ENCODE data around the gene IL23R.

The IL23R gene

DNA sequence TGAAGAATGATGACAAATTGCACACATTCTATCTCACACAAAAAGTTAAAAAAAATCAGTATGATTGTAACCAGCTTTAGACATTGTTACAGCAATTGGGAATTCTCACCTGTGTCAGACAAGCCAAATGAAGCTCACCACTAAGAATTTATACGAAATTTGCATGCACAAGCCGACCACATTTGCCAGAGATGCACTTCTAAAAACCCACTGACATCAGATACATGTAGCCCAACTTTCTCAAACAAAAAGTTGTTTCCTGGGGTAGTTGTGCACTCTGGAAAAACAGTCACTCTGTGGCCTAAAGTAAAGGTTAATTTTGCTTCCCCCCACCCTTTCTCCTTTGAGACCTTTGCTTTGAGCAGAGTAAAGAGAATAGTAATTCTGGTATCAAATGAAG lies 73.5 kb downstream of the IL23R start:
- DNase-seq (ENCODE audit: low read depth), result no peak

DNA sequence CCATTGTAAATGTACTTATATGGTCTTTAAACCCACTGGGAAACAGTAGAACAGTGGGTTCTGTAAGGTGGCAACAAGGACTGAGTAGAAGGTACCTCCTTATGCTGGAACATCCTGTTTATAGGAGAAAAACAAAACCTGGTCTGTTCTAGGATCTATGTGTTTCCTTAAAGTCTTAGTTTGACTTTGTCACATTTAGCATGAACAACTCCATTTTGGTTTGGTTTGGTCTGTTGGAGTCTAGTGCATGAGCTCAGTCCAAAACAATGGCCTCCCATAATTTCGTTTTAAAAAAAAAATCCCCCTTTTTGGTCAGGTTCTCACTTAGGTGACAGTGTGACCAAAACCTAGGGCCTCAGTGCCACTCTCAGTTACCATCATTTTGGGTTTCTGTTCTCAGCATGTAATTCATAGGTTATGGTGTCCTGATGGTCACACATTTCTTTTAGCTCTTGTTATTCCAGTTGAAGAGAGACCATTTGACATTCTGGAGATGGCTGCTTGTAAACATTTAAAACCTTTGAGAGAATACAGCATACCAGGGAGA lies 75.0 kb downstream of the IL23R start:
- DNase-seq (ENCODE audit: low read depth), result no peak

- no peak for DNase-seq (ENCODE audit: low read depth)
Observed at GRCh38 chr1:67242016-67242415, 75.8 kb downstream of the IL23R start.

DNA sequence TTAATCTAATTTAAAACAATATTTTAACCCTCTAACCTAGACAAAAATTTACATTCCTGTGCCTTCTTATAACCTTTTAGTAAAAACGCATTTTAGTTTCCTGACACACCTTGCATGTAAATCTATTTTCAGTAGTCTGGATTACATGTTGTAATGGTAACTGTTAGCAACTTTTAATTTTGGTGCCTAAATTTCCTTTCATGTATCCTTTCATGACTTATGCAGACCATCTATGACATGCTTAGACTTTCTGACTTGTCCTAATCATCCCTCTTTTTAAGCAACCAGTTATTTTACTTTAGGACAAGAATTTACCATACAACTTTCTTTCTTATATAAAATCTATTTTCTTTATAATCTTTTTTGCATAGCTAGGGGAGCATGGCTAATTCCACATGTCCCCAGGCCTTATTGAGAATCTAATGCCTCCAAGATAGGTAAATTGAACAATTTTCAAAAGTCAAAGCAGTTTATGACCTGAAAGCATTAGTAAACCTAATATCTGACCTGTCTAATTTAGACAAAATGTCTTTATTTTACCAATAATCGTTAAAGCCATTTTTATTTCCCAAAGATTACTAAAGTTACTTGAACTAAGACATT lies 83.9 kb downstream of the IL23R start:
- no peak for DNase-seq (ENCODE audit: low read depth)

- no peak for DNase-seq (ENCODE audit: low read depth)
Observed at GRCh38 chr1:67256291-67257172, 90.3 kb downstream of the IL23R start.

- DNase-seq (ENCODE audit: low read depth), result no peak
Observed at GRCh38 chr1:67257173-67257535, 90.9 kb downstream of the IL23R start.

GRCh38 chr1:67261680-67262079 lies 95.4 kb downstream of the IL23R start:
- no peak for DNase-seq (ENCODE audit: low read depth)

DNA sequence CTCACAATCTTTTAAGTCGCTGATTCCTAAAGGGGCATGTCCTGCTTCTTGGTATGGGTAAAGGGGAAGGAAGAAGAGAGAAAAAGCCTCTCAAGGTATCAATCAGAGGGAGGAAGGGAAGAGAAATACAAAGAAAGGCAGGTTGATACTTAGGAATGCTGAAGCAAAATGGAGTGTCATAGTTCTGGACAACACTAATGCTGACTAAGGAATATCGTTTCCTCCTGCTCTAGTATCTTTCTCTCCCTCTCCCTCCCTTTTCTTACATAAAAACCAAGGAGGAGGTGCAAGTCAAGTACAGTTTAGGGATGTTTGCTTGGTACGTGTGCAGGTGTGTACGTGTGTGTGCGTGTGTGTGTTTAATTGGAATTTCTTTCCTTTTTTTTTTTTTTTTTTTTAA lies 96.5 kb downstream of the IL23R start:
- no peak for DNase-seq (ENCODE audit: low read depth)

DNA sequence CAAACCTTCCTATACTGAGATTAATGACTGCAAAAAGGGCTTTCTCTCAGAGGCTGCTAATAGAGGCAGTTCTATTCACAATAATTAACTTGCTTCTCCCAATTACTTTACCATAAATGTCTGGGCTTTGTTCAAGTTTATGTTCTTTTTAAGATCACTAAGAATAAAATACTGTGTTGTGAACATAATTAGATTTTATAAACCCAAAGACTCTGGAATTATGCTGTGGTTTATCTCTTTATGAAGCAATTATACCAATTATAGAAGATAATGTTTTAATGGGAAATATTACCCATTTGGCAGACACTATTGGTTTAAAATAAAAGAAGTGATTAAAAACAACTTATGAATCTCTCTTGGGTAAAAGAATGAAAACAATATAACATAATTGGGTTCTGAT lies 97.9 kb downstream of the IL23R start:
- DNase-seq (ENCODE audit: low read depth), result no peak

GRCh38 chr1:67264899-67265298 lies 98.6 kb downstream of the IL23R start:
- DNase-seq (ENCODE audit: low read depth), result no peak

DNA sequence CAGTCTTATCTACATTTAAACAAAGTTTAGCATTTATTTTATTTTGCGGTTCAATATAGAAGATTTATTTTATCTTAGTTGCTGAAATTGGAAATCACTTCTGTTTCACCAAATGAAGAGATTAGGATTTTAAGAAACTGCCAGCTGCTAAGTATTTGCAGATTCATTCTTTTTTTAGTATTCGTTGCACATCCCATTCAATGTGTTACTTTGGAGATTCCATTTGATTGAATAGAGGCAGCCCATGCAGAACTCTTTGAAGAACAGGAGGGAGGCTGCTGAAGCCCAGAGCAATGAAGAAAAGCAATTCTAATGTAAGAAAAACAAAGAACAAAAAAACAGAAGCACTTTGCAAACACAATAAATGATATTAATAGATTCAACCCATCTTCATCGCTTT lies 102.8 kb downstream of the IL23R start:
- DNase-seq (ENCODE audit: low read depth), result no peak

DNA sequence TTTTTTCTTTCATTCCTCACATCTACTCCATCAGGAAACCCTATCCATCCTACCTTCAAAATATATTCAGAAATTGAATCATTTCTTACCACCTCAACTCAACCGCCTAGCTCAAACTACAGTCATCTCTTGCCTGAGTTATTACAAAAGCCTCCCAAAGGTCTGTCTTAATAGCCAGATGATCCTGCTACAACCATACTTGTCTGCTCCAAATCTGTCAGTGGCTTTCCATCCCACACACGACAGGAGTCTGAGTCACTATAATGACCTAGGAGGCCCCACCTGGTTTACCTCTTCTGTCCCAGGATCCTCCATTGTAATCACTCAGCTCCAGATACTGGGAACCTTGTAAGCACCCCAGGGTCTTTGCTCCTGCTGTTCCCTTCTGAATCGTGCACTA lies 104.3 kb downstream of the IL23R start:
- DNase-seq (ENCODE audit: low read depth), result no peak

GRCh38 chr1:67273591-67273990 lies 107.3 kb downstream of the IL23R start:
- no peak for DNase-seq (ENCODE audit: low read depth)

- no peak for DNase-seq (ENCODE audit: low read depth)
Observed at GRCh38 chr1:67274623-67275325, 108.5 kb downstream of the IL23R start.

- DNase-seq (ENCODE audit: low read depth), result no peak
Observed at GRCh38 chr1:67280696-67281095, 114.4 kb downstream of the IL23R start.

DNA sequence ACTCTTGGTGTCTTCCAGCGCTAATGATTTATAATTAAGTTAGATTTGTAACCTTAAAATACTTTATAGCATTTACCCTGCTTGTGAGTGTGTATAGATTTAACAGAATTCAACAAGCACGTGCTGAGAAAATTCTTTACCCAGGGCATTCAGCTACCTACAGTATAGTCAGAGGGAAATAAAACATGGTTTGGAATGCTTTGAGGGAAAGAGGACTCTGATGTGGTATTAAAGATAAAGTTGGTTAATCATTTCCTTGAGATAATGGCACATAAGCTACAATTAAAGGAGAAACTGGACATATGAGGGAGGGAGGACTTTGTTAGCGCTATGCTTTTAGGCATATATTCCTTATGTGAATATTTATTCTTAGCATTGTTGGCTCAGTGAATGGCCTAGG lies 115.0 kb downstream of the IL23R start:
- DNase-seq (ENCODE audit: low read depth), result no peak

DNA sequence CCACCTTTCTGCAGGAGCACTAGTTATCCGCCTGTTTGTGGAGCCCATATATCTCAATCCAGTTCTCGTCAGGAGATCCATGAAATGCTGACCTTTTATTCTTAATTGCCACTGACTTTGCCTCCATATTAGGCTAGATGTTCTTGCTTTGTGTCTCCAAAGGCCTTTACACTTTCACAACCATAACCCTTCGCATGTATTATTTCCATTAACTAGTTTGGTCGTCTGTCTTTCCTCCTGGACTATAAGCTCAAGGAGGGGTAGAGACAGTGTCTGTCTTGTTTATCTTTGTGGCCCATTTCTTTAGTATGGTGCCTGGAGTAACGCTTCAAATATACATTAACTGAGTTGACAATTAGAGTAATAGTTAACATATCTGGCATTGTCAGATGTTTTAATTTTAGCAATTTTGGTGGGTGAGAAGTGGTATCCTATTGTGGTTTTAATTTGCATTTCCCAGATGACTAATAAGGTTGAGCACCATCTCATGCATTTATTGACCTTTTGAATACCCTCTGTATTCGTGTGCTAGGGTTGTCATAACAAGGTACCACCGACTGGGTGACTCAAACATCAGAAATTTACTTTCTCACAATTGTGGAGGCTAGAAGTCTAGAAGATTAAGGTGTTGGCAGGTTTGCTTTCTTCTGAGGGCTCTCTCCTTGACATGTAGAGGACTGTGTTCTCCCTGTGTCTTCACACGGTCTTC lies 119.7 kb downstream of the IL23R start:
- DNase-seq (ENCODE audit: low read depth), result no peak

GRCh38 chr1:67290236-67290635 lies 124.0 kb downstream of the IL23R start:
- no peak for DNase-seq (ENCODE audit: low read depth)

- DNase-seq (ENCODE audit: low read depth), result no peak
Observed at GRCh38 chr1:67294836-67295617, 128.8 kb downstream of the IL23R start.

- DNase-seq (ENCODE audit: low read depth), result no peak
Observed at GRCh38 chr1:67298762-67299161, 132.5 kb downstream of the IL23R start.

DNA sequence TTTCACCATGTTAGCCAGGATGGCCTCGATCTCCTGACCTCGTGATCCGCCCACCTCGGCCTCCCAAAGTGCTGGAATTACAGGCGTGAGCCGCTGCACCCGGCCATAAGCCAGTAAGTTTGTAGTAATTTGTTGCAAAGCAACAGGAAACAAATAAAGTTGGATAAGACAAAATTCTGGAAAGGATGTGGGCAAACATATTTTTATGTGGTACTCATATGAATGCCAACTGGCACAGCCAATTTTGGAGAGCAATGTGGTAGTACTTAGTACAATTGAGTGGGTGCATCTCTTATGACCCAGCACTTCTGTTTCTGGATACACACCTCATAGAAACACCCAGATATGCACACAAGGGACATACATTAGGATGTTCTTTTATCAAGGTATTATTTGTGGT lies 133.0 kb downstream of the IL23R start:
- DNase-seq (ENCODE audit: low read depth), result no peak
